ENCODE data around the gene OSBPL9.
"Not testable (repeated sequence)": the region's sequence is repeated elsewhere in the genome, so short reads cannot be mapped to it uniquely, and the experiment has no call there.

OSBPL9 gene

GRCh38 chr1:51610104-51610503, 6.8 kb upstream of the OSBPL9 start:
- DNase-seq (ENCODE audit: low read depth in 2 of 2) = not testable (repeated sequence)

GRCh38 chr1:51610637-51611036, 6.3 kb upstream of the OSBPL9 start:
- DNase-seq (ENCODE audit: low read depth in 2 of 2) = no peak

GRCh38 chr1:51612447-51612961, 4.4 kb upstream of the OSBPL9 start:
- DNase-seq (ENCODE audit: low read depth in 2 of 2) = no peak

GRCh38 chr1:51615780-51616291, 1.1 kb upstream of the OSBPL9 start:
- DNase-seq (ENCODE audit: low read depth in 2 of 2) = no peak

GRCh38 chr1:51616490-51616889, 402 bp upstream of the OSBPL9 start:
- DNase-seq (ENCODE audit: low read depth in 2 of 2) = no peak

- no peak for DNase-seq (ENCODE audit: low read depth in 2 of 2)
Observed at GRCh38 chr1:51618715-51619114, 1.8 kb downstream of the OSBPL9 start.

- DNase-seq (ENCODE audit: low read depth in 2 of 2) = no peak
Observed at GRCh38 chr1:51620470-51620869, 3.6 kb downstream of the OSBPL9 start.

GRCh38 chr1:51621161-51621560, 4.3 kb downstream of the OSBPL9 start:
- DNase-seq (ENCODE audit: low read depth in 2 of 2) = no peak

GRCh38 chr1:51621841-51622454, 5.1 kb downstream of the OSBPL9 start:
- no peak for DNase-seq (ENCODE audit: low read depth in 2 of 2)

GRCh38 chr1:51622455-51622913, 5.6 kb downstream of the OSBPL9 start:
- DNase-seq (ENCODE audit: low read depth in 2 of 2) = no peak

- no peak for DNase-seq (ENCODE audit: low read depth in 2 of 2)
Observed at GRCh38 chr1:51623025-51623424, 6.1 kb downstream of the OSBPL9 start.

GRCh38 chr1:51623450-51623849, 6.6 kb downstream of the OSBPL9 start:
- DNase-seq (ENCODE audit: low read depth in 2 of 2) = no peak

- no peak for DNase-seq (ENCODE audit: low read depth in 2 of 2)
Observed at GRCh38 chr1:51624855-51625254, 8.0 kb downstream of the OSBPL9 start.

- DNase-seq (ENCODE audit: low read depth in 2 of 2) = no peak
Observed at GRCh38 chr1:51627672-51628071, 10.8 kb downstream of the OSBPL9 start.

GRCh38 chr1:51628715-51629590, 12.1 kb downstream of the OSBPL9 start:
- no peak for DNase-seq (ENCODE audit: low read depth in 2 of 2)

- DNase-seq (ENCODE audit: low read depth in 2 of 2) = no peak
Observed at GRCh38 chr1:51629918-51630317, 13.0 kb downstream of the OSBPL9 start.

GRCh38 chr1:51630393-51630792, 13.5 kb downstream of the OSBPL9 start:
- no peak for DNase-seq (ENCODE audit: low read depth in 2 of 2)

- DNase-seq (ENCODE audit: low read depth in 2 of 2) = no peak
Observed at GRCh38 chr1:51630922-51631321, 14.0 kb downstream of the OSBPL9 start.

- no peak for DNase-seq (ENCODE audit: low read depth in 2 of 2)
Observed at GRCh38 chr1:51631747-51632146, 14.9 kb downstream of the OSBPL9 start.

- no peak for DNase-seq (ENCODE audit: low read depth in 2 of 2)
Observed at GRCh38 chr1:51634618-51635017, 17.7 kb downstream of the OSBPL9 start.

- no peak for DNase-seq (ENCODE audit: low read depth in 2 of 2)
Observed at GRCh38 chr1:51635615-51636014, 18.7 kb downstream of the OSBPL9 start.

GRCh38 chr1:51636191-51636590, 19.3 kb downstream of the OSBPL9 start:
- no peak for DNase-seq (ENCODE audit: low read depth in 2 of 2)
